IPS-NIHi11 (cell line): ENCODE measurements around the gene PPM1L.

Source experiments
- DNase-seq: peaks from one replicate; pipeline ENCODE4 v3.0.0; 2012; ENCODE audit warnings: mixed read lengths, low spot score

The PPM1L gene

GRCh38 chr3:160808838-160809237 is 52.8 kb downstream of the PPM1L start:
- DNase-seq: no peak

GRCh38 chr3:160809453-160809852 is 53.4 kb downstream of the PPM1L start:
- no peak for DNase-seq

- no peak for DNase-seq
These were observed 54.6 kb downstream of the PPM1L start for GRCh38 chr3:160810362-160811236.

GRCh38 chr3:160811237-160811548 is 55.2 kb downstream of the PPM1L start:
- no peak for DNase-seq

GRCh38 chr3:160812304-160812703 is 56.3 kb downstream of the PPM1L start:
- DNase-seq: no peak

GRCh38 chr3:160815280-160815679 is 59.2 kb downstream of the PPM1L start:
- no peak for DNase-seq

- DNase-seq: no peak
These were observed 64.0 kb downstream of the PPM1L start for GRCh38 chr3:160820022-160820421.

GRCh38 chr3:160820430-160820829 is 64.4 kb downstream of the PPM1L start:
- no peak for DNase-seq

- no peak for DNase-seq
These were observed 66.9 kb downstream of the PPM1L start for GRCh38 chr3:160822936-160823335.

GRCh38 chr3:160825311-160825800 is 69.3 kb downstream of the PPM1L start:
- DNase-seq: no peak

- DNase-seq: no peak
These were observed 70.4 kb downstream of the PPM1L start for GRCh38 chr3:160826408-160826807.

- DNase-seq: no peak
These were observed 71.0 kb downstream of the PPM1L start for GRCh38 chr3:160826991-160827390.

- no peak for DNase-seq
These were observed 71.5 kb downstream of the PPM1L start for GRCh38 chr3:160827516-160827915.

- DNase-seq: no peak
These were observed 72.8 kb downstream of the PPM1L start for GRCh38 chr3:160828880-160829279.

GRCh38 chr3:160829486-160830009 is 73.5 kb downstream of the PPM1L start:
- no peak for DNase-seq

GRCh38 chr3:160830796-160831195 is 74.8 kb downstream of the PPM1L start:
- DNase-seq: peak; percentile 11

GRCh38 chr3:160831401-160831800 is 75.4 kb downstream of the PPM1L start:
- DNase-seq: no peak

GRCh38 chr3:160837394-160837980 is 81.5 kb downstream of the PPM1L start:
- DNase-seq: no peak

- no peak for DNase-seq
These were observed 84.6 kb downstream of the PPM1L start for GRCh38 chr3:160840590-160840989.

- no peak for DNase-seq
These were observed 85.4 kb downstream of the PPM1L start for GRCh38 chr3:160841455-160841854.

GRCh38 chr3:160842021-160843005 is 86.3 kb downstream of the PPM1L start:
- DNase-seq: no peak

GRCh38 chr3:160851629-160852210 is 95.7 kb downstream of the PPM1L start:
- no peak for DNase-seq
